Cardiac muscle cell (in vitro differentiated cells and primary cell): ENCODE data around the gene PACS2. TPM values are rescaled to one million over a fixed set of nuclear protein-coding genes. Genes with fewer than 3 reads are reported as not detected.

Experiments used
- DNase-seq, 2 donors: peaks; one replicate each; pipeline versions ENCODE4 v3.0.0 to v3.0.0-alpha.2; 2010 to 2017; ENCODE audit warnings: low read depth in 1 of 2, low spot score in 1 of 2
- H3K27ac ChIP-seq: fragments of 200-600 bp; sonication (generic); 2 replicates; pipeline ENCODE4 v1.5.1; 2016
- H3K27me3 ChIP-seq: fragments of 200-600 bp; sonication (generic); 2 replicates; pipeline ENCODE4 v1.6.0; 2016; ENCODE audit warnings: control low read depth
- H3K36me3 ChIP-seq: fragments of 200-600 bp; sonication (generic); 2 replicates; pipeline ENCODE4 v1.5.1; 2016; ENCODE audit warnings: control low read depth
- H3K4me1 ChIP-seq: fragments of 200-600 bp; sonication (generic); 2 replicates; pipeline ENCODE4 v1.8.1; 2017; ENCODE audit warnings: low read depth, mild to moderate bottlenecking, mixed run types
- H3K4me3 ChIP-seq: fragments of 200-600 bp; sonication (generic); 2 replicates; pipeline ENCODE4 v1.5.1; 2016; ENCODE audit warnings: mild to moderate bottlenecking
- H3K9me3 ChIP-seq: fragments of 200-600 bp; sonication (generic); 2 replicates; pipeline ENCODE4 v1.5.1; 2017; ENCODE audit warnings: low read depth, mild to moderate bottlenecking, control low read depth
- polyA plus RNA-seq: library from polyadenylated mRNA; unstranded; fragments of >200 nt; fragmentation: Nextera tagmentation; extraction: Ambion mirVana; gene quantifications from 2 replicates; pipeline ENCODE4 v1.2.1, GENCODE V29; 2016
- total RNA-seq: library from RNA; depleted of rRNA; stranded (reverse); fragments of >200 nt; gene quantifications from 2 replicates; pipeline ENCODE4 v1.2.3, GENCODE V29; 2016
- TF ChIP-seq, protein P1 (sequence below): IDR thresholded peaks from 2 replicates; pipeline ENCODE4 v1.5.1; 2012; ENCODE audit warnings: low read depth, mild to moderate bottlenecking, low read length

The PACS2 gene
- total and polyA plus RNA-seq, 2 experiments from 2014 or later: 66.1 to 144 TPM

DNA sequence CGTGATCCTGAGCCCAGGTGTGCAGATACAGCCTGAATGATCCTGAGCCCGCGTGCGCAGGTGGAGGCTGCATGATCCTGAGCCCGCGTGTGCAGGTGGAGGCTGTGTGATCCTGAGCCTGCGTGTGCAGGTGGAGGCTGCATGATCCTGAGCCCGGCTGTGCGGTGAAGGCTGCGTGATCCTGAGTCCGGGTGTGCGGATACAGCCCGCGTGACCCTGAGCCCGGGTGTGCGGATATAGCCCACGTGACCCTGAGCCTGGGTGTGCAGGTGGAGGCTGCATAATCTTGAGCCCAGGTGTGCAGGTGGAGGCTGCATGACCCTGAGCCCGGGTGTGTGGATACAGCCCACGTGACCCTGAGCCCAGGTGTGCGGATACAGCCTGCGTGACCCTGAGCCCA is 34.0 kb upstream of the PACS2 start:
- Histone ChIP-seq H3K4me3 (no peak overlapping the region), H3K4me1 (no peaks in the 10 kb centered on the region), H3K9me3 (no peaks in the 10 kb centered on the region), H3K27ac (no peak overlapping the region), H3K27me3 (no peaks in the 10 kb centered on the region), H3K36me3 (no peaks in the 10 kb centered on the region)
- TF ChIP-seq, protein P1, sequence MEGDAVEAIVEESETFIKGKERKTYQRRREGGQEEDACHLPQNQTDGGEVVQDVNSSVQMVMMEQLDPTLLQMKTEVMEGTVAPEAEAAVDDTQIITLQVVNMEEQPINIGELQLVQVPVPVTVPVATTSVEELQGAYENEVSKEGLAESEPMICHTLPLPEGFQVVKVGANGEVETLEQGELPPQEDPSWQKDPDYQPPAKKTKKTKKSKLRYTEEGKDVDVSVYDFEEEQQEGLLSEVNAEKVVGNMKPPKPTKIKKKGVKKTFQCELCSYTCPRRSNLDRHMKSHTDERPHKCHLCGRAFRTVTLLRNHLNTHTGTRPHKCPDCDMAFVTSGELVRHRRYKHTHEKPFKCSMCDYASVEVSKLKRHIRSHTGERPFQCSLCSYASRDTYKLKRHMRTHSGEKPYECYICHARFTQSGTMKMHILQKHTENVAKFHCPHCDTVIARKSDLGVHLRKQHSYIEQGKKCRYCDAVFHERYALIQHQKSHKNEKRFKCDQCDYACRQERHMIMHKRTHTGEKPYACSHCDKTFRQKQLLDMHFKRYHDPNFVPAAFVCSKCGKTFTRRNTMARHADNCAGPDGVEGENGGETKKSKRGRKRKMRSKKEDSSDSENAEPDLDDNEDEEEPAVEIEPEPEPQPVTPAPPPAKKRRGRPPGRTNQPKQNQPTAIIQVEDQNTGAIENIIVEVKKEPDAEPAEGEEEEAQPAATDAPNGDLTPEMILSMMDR: no peak
- no peak for DNase-seq

DNA sequence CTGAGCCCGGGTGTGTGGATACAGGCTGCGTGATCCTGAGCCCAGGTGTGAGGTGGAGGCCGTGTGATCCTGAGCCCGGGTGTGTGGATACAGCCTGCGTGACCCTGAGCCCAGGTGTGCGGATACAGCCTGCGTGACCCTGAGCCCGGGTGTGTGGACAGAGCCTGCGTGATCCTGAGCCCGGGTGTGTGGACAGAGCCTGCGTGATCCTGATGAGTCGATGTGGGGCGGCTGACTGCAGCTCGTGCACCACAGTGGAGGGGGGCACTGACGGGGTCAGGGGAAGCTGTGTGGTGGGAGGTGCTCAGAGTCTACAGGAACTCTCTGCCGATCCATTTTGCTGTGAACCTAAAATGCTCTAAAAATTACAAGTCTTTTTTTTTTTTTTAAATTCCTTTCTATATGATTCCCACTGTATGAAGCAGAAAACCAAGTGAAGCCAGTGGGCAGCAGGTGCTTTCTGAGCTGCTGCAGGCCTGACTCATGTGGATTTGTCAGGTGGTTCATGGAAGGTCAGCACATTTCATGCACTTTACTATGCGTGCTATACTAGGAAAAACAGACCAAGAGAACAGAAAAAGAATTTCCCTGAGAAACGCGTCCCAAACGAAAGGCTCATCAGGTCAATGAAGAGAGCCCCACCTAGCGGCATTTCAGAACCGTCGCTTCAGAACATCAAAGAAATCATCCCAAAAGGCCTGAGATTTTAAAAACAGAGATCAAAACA is 33.0 kb upstream of the PACS2 start:
- H3K27me3 ChIP-seq: no peaks in the 10 kb centered on the region
- no peak overlapping the region for H3K27ac ChIP-seq
- DNase-seq: peak; percentile 61 to 77
- H3K4me1 ChIP-seq: no peaks in the 10 kb centered on the region
- no peaks in the 10 kb centered on the region for H3K9me3 ChIP-seq
- no peak overlapping the region for H3K4me3 ChIP-seq
- no peaks in the 10 kb centered on the region for H3K36me3 ChIP-seq
- TF ChIP-seq, protein P1: peak; percentile 79

DNA sequence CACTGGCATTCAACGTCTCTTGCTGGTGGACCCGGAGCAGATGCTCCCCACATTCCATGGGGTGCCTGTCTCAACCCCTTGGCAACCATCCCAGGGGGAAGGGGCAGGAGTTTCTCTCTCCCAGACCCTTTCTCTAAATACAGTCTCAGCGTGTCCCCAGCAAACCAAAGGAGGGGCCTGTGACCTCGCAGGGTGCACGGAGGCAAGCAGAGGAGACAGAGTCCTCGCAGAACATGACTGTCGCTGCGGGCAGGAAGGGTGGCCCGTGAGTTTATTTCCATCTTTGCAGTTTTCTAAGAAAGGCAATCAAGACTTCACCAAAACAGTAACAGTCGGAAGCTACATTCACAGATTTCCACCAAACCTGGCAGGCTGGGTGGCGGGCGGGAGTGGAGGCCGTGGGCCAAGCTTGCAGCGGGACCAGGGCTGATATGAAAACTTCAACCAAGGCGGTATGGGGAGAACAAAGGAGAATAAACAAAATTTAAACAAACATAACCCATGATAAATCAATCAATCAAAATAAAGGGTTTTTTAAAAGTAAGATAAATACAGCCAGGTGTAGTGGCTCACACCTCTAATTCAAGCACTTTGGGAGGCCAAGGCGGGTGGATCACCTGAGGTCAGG is 32.3 kb upstream of the PACS2 start:
- Histone ChIP-seq H3K27me3 (no peaks in the 10 kb centered on the region), H3K4me3 (no peak overlapping the region), H3K27ac (no peak overlapping the region), H3K36me3 (no peaks in the 10 kb centered on the region), H3K9me3 (no peaks in the 10 kb centered on the region), H3K4me1 (no peaks in the 10 kb centered on the region)
- TF ChIP-seq, protein P1: no peak
- no peak for DNase-seq

DNA sequence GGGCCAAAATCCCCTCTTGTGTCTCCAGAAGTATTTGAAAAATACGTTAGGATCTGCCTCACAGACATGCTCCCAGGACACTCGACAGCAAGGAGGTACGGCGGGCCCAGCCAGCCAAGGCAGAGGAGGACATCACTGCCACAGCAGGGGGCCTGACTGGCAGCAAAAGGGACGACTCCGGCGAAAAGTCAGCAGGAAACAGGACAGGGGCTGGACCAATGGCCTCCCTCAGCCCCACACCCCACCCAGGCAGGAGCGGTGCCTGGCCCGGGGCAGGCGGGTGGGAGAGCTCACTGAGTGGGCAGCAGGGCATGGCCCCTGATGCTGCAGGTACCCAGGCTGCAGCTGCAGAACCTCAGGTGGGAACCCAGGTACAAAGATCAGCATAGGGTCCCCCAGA is 31.5 kb upstream of the PACS2 start:
- Histone ChIP-seq H3K36me3 (no peaks in the 10 kb centered on the region), H3K4me1 (no peaks in the 10 kb centered on the region), H3K4me3 (no peak overlapping the region), H3K27ac (no peak overlapping the region), H3K9me3 (no peaks in the 10 kb centered on the region), H3K27me3 (no peaks in the 10 kb centered on the region)
- DNase-seq: no peak
- TF ChIP-seq, protein P1: no peak

DNA sequence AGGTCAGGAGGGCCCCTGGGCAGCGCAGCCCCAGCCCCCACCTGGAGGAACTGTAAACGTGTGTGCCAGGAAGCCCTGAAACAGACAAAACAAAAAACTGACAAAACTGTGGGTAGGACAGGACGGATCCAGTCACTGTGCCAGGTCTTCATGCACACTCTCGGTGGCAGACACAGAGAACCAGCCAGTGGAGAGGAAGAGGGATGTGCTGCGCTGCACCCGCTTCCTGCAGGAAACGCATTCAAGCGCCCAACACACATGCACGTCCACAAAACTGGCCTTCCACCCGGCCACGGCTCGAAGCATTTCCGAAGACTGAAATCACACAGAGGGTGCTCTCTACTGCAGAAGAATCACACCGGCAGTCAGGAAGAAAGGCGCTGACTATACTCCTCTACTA is 30.6 kb upstream of the PACS2 start:
- Histone ChIP-seq H3K4me3 (no peak overlapping the region), H3K9me3 (no peaks in the 10 kb centered on the region), H3K27ac (no peak overlapping the region), H3K36me3 (no peaks in the 10 kb centered on the region), H3K4me1 (no peaks in the 10 kb centered on the region), H3K27me3 (no peaks in the 10 kb centered on the region)
- DNase-seq: no peak
- TF ChIP-seq, protein P1: no peak
